Esophagus squamous epithelium (tissue), 5 donors: ENCODE measurements around the gene RAB27B. TPM values are rescaled to one million over a fixed set of nuclear protein-coding genes. Genes with fewer than 3 reads are reported as not detected.
"Not testable (repeated sequence)": the region's sequence is repeated elsewhere in the genome, so short reads cannot be mapped to it uniquely, and the experiment has no call there.

Source experiments
- DNase-seq: peaks from one replicate; lab custom pipeline; 2025; lab: John Stamatoyannopoulos, UW
- H3K27ac ChIP-seq, 4 donors: fragments of 200-600 bp; sonication (generic); one replicate each; pipeline ENCODE4 v1.5.1; 2016 to 2019; ENCODE audit warnings: mild to moderate bottlenecking in 1 of 4
- H3K27me3 ChIP-seq, 4 donors: fragments of 200-600 bp; sonication (generic); 1 replicate in 3 of 4; 2 replicates in 1 of 4; pipeline versions ENCODE4 v1.5.1 to v1.6.0; 2017 to 2021; ENCODE audit warnings: antibody characterized with exemption in 1 of 4
- H3K36me3 ChIP-seq, 3 donors: fragments of 200-600 bp; sonication (generic); one replicate each; pipeline ENCODE4 v1.5.1; 2016 to 2019
- H3K4me1 ChIP-seq, 3 donors: fragments of 200-600 bp; sonication (generic); one replicate each; pipeline ENCODE4 v1.5.1; 2017 to 2019
- H3K4me3 ChIP-seq, 4 donors: fragments of 200-600 bp; sonication (generic); 1 replicate in 3 of 4; 2 replicates in 1 of 4; pipeline ENCODE4 v1.5.1; 2016 to 2019; ENCODE audit warnings: mild to moderate bottlenecking in 2 of 4, moderate library complexity in 1 of 4
- H3K9me3 ChIP-seq, 3 donors: fragments of 200-600 bp; sonication (generic); one replicate each; pipeline ENCODE4 v1.5.1; 2016 to 2019
- POLR2A ChIP-seq, 4 donors: fragments of 450-650 bp; IDR thresholded peaks; one replicate each; pipeline ENCODE4 v1.6.1; 2017; ENCODE audit warnings: antibody characterized with exemption in 4 of 4, mild to moderate bottlenecking in 4 of 4, moderate library complexity in 3 of 4
- WGBS, 2 donors: methylation state at CpG; one replicate each; pipeline ENCODE4 v1.1.5; 2018; 5-methylcytosine and 5-hydroxymethylcytosine counted together
- intact Hi-C: fragments of 100-400 bp; cut with DNase I; formaldehyde crosslinking; loops from one replicate; pipeline ENCODE4 v1.15.0; 2022
- total RNA-seq, 4 donors: library from RNA; depleted of rRNA; stranded (reverse); fragments of >200 nt; gene quantifications; one replicate each; pipeline ENCODE4 v1.1.0, GENCODE V29; 2016
- TF ChIP-seq, protein P1 (sequence below), 6 experiments: fragments of 450-650 bp in 4 of 6; fragments of 200-600 bp in 2 of 6; sonication (generic) in 2 of 6; IDR thresholded peaks; one replicate each; pipeline ENCODE4 v1.5.1; 2016 to 2019; ENCODE audit warnings: antibody characterized with exemption in 6 of 6, mild to moderate bottlenecking in 4 of 6, moderate library complexity in 4 of 6
- donor health status: DM: yes; HTN: yes; CAD: no.

The RAB27B gene
- total RNA-seq, 4 donors from 2014 or later, result 17.5 to 35.9 (median 32.1) TPM

DNA sequence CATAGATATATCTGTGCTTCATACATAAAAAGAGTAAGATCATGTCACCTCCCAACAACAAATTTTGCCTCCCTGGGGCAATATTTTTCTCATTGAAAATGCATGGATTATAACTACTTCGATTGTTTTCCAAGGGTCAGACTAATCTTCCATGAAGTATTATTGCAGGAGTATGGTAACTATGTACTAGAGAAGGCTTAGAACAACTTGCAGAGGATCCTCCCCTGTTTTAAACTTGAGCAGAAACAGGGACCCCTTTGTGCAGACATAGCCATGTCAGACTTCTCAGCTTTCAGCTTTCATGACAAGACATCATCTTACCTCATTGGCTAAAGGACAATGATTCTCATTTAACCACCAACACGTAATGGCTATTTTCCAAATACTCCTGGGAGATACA is 13.2 kb upstream of the RAB27B start:
- TF ChIP-seq, protein P1, sequence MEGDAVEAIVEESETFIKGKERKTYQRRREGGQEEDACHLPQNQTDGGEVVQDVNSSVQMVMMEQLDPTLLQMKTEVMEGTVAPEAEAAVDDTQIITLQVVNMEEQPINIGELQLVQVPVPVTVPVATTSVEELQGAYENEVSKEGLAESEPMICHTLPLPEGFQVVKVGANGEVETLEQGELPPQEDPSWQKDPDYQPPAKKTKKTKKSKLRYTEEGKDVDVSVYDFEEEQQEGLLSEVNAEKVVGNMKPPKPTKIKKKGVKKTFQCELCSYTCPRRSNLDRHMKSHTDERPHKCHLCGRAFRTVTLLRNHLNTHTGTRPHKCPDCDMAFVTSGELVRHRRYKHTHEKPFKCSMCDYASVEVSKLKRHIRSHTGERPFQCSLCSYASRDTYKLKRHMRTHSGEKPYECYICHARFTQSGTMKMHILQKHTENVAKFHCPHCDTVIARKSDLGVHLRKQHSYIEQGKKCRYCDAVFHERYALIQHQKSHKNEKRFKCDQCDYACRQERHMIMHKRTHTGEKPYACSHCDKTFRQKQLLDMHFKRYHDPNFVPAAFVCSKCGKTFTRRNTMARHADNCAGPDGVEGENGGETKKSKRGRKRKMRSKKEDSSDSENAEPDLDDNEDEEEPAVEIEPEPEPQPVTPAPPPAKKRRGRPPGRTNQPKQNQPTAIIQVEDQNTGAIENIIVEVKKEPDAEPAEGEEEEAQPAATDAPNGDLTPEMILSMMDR (IDR thresholded peaks at IDR 0.05), result no peak
- TF ChIP-seq POLR2A (IDR thresholded peaks at IDR 0.05), result no peak
- intact Hi-C loops, result no loop called here
- DNase-seq, result no peak

DNA sequence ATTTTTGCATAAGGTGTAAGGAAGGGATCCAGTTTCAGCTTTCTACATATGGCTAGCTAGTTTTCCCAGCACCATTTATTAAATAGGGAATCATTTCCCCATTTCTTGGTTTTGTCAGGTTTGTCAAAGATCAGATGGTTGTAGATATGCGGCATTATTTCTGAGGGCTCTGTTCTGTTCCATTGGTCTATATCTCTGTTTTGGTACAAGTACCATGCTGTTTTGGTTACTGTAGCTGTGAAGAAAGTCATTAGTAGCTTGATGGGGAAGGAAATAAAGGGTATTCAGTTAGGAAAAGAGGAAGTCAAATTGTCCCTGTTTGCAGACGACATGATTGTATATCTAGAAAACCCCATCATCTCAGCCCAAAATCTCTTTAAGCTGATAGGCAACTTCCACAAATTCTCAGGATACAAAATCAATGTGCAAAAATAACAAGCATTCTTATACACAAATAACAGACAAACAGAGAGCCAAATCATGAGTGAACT is 7.4 kb upstream of the RAB27B start:
- intact Hi-C loops, H3K27ac ChIP-seq, H3K4me1 ChIP-seq, DNase-seq, H3K9me3 ChIP-seq, H3K27me3 ChIP-seq, H3K36me3 ChIP-seq, H3K4me3 ChIP-seq: not testable (repeated sequence)
- WGBS, 2 donors, result 82 to 86% methylated on average over 2 of the region's 2 CpGs

More for the DNA sequence above, 13.2 kb upstream of the RAB27B start:
- H3K27me3 ChIP-seq, result no peaks in the 10 kb centered on the region
- 76 to 79% methylated on average over 2 of the region's 2 CpGs for WGBS, 2 donors
- H3K27ac ChIP-seq, result no peak overlapping the region
- H3K4me3 ChIP-seq, result no peak overlapping the region
- H3K36me3 ChIP-seq, result no peaks in the 10 kb centered on the region
- no peaks in the 10 kb centered on the region for H3K9me3 ChIP-seq
- H3K4me1 ChIP-seq, result no peaks in the 10 kb centered on the region

DNA sequence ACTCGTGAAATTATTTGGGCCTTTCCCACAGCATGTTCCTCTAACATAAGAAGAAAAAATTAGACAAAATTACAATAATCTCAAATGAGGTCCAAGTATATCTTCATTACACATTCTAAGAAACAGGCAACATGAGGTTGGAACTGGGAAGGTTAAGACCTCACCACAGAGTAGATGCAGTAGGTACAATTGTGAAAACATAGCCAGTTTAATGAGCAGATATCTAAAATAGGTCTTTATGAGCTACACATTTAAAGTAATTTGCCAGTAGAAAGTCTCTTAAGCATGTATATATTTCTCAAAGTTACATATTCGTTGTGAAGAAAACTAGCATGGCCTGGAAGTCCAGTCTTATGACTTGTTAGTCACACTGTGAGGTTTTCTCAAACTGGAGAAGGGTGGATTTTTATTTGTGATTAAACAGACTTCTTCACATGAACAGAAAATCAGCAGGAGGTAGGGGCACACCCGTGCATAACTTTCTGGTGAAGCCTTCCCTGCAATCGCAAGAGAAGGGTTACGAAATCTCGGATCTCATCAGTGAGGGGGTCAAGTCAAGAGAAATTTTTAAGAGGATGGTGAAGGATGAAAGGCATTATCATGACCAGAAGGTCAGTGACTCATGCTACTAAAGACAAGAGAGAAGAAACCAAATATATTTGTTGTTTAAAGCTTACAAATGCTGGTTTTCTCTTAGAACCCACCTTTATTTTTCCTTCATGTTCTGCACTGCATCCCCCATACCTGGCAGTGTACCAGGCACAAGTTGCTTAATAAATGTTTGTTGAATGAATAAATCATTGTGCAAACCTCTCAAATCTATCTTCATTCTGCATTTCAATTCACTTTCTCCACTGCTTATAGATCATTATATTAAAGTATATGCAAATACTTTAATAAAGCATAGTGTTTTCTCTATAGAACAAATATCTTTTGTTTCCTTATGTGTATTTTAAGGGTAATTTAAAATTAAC is 5.1 kb upstream of the RAB27B start:
- Histone ChIP-seq H3K27me3 (no peaks in the 10 kb centered on the region), H3K4me3 (no peak overlapping the region), H3K9me3 (no peaks in the 10 kb centered on the region), H3K27ac (no peak overlapping the region), H3K36me3 (no peaks in the 10 kb centered on the region), H3K4me1 (peaks cover 0 to 7% (median 0%) of the 10 kb centered on the region in 3 donors)
- intact Hi-C loops, result no loop called here
- DNase-seq, result no peak
- 59 to 66% methylated on average over 6 of the region's 6 CpGs for WGBS, 2 donors
- TF ChIP-seq POLR2A (IDR thresholded peaks at IDR 0.05), result no peak
- TF ChIP-seq, protein P1 (IDR thresholded peaks at IDR 0.05), result no peak

DNA sequence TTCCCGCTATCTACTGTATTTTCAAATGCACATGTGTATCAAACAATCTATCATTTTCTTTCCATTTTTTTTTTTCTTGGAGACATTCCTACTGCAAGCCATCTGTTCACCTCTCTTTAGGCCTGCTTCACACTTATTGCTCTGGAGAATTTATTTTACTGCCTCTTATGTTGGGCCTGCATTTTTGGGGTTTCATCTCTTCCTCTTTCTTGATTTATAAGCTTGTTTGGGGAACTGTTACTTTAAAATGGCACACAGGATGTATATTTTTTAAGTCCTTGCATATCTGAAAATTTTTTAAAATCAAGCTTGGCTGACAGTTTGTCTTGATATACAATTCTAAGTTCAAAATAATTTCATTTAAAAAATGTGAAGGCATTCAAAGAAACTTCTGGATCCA is 3.5 kb upstream of the RAB27B start:
- Histone ChIP-seq H3K27me3 (no peaks in the 10 kb centered on the region), H3K36me3 (no peaks in the 10 kb centered on the region), H3K4me1 (peaks cover 0 to 23% (median 0%) of the 10 kb centered on the region in 3 donors), H3K9me3 (no peaks in the 10 kb centered on the region), H3K4me3 (no peak overlapping the region), H3K27ac (no peak overlapping the region)
- intact Hi-C loops, result no loop called here
- TF ChIP-seq, protein P1 (IDR thresholded peaks at IDR 0.05), result no peak
- TF ChIP-seq POLR2A (IDR thresholded peaks at IDR 0.05), result no peak
- 95 to 100% methylated on average over 1 of the region's 1 CpG for WGBS, 2 donors
- DNase-seq, result no peak

DNA sequence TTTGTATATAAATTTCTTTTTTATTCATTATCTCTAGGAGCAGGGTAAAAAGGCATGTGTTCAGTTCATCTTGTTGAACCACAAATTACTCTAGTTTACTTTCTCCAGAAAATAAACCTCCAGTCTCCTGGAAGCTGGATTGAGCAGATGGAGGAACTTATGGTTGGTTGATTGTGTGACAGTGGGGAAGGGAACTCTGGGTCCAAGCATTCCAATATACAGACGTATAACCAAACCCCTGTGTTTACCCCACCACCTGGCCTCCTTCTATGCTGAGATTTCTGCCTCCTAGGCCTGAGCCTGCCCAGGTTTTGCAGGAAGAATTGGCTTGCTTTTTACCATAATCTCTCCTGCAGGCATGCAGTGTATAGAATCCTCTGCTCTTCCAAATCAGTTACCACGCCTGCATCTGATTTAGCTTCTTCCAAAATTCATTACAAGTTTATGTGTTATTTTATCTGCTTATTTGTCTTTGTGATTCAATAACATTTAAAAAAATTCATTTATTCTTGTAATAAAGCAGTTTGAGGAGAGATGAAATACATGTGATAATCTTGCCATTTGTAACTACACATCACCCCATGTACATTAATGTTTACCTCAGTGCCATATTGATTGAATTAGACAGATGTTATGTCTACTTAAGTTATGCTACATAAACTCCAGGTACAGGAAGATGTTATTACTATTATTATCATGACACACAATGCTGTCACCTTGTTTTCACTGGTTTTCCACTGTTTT is 2.5 kb upstream of the RAB27B start:
- 88 to 90% methylated on average over 2 of the region's 2 CpGs for whole genome bisulfite sequencing, 2 donors
- H3K36me3 ChIP-seq, result no peaks in the 10 kb centered on the region
- intact Hi-C loops, result no loop called here
- no peak for DNase-seq
- no peak overlapping the region for H3K4me3 ChIP-seq
- H3K27ac ChIP-seq, result no peak overlapping the region
- no peaks in the 10 kb centered on the region for H3K27me3 ChIP-seq
- no peaks in the 10 kb centered on the region for H3K9me3 ChIP-seq
- TF ChIP-seq, protein P1 (IDR thresholded peaks at IDR 0.05), result no peak
- no peak for TF ChIP-seq POLR2A (IDR thresholded peaks at IDR 0.05)
- H3K4me1 ChIP-seq, result peaks cover 0 to 31% (median 0%) of the 10 kb centered on the region in 3 donors
